GM12864 (cell line): Measurements from ENCODE around the gene SLC38A10.

ENCODE experiments used
- DNase-seq: peaks from one replicate; pipeline ENCODE4 v3.0.0-alpha.2; 2011; ENCODE audit warnings: low read depth
- H3K4me3 ChIP-seq: 2 replicates; pipeline ENCODE4 v1.5.1; 2011; ENCODE audit warnings: mild to moderate bottlenecking, low read depth, low read length, control low read depth
- CTCF ChIP-seq: IDR thresholded peaks from 2 replicates; pipeline ENCODE4 v1.5.1; 2011; ENCODE audit warnings: low read depth, mild to moderate bottlenecking, moderate library complexity, low read length, control low read depth, inconsistent platforms; ENCODE audit errors: missing control alignments

SLC38A10 gene

DNA sequence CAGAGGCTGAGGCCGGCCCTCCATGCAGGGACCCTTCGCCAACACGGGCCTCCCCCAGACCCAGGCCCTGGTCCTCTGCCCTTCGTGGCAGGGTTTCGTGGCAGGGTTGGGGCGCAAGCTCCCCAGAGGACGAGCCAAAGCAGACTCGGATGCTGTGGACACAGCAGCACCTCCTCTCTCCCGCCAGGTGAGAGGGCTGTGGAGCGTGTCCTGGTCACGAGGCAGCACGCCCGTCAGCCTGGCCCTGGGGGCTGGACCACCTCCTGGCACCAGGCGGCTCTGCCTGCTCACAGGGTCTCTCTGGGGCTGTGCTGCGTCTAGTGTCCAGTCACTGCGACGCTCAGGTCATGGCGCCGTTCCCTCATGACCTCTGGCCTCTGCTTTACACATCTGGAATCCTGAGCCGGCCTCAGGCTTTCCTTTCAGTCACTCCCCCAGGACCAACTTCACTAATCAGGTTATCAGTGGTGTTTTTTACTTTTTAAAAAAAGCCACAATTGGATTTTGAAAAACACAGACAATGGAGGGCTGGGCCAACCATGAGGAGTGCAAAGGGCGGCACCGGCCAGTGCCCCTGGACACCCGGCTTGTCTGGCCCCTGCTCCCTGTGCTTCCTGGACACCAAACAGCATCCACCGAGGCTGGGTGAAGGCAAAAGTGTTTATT, 50.6 kb downstream of the SLC38A10 start:
- TF ChIP-seq CTCF, result no peak
- no peak for DNase-seq
- no peak overlapping the region for H3K4me3 ChIP-seq

- no peak for DNase-seq
- H3K4me3 ChIP-seq, result no peak overlapping the region
- no peak for TF ChIP-seq CTCF
These were observed 51.8 kb downstream of the SLC38A10 start for GRCh38 chr17:81243333-81243664.

- H3K4me3 ChIP-seq, result no peak overlapping the region
- no peak for DNase-seq
- no peak for TF ChIP-seq CTCF
These were observed 52.4 kb downstream of the SLC38A10 start for GRCh38 chr17:81242421-81243332.

GRCh38 chr17:81241648-81242420, 53.3 kb downstream of the SLC38A10 start:
- no peak overlapping the region for H3K4me3 ChIP-seq
- TF ChIP-seq CTCF, result peak; percentile 88
- DNase-seq, result no peak

GRCh38 chr17:81241203-81241602, 53.9 kb downstream of the SLC38A10 start:
- no peak for DNase-seq
- H3K4me3 ChIP-seq, result no peak overlapping the region
- no peak for TF ChIP-seq CTCF

DNA sequence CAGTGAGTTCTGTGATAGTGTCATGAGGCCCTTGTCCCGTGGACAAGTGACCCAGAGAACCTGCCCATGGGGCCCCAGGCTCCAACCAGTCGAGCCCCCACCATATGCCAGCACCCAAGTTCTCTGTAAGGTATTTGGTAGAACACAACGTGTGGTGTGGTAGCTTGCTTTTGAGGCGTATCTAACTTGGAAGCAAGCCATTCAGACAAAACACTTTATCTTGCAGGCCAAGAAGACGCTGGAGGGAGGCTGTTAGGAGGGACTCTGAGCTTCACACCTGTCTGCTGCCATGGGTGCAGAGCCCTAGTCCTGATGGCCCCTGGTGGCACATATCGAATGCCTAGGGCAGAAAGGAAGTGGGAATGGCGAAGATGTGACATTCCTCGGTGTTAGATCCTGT, 54.3 kb downstream of the SLC38A10 start:
- no peak for DNase-seq
- TF ChIP-seq CTCF, result no peak
- peak overlapping the region; percentile 95 for H3K4me3 ChIP-seq
